ENCODE data around the gene ANKRD7.
A peak's percentile ranks its signal among the peaks of the same experiment; 100 is the strongest.

Gene ANKRD7

DNA sequence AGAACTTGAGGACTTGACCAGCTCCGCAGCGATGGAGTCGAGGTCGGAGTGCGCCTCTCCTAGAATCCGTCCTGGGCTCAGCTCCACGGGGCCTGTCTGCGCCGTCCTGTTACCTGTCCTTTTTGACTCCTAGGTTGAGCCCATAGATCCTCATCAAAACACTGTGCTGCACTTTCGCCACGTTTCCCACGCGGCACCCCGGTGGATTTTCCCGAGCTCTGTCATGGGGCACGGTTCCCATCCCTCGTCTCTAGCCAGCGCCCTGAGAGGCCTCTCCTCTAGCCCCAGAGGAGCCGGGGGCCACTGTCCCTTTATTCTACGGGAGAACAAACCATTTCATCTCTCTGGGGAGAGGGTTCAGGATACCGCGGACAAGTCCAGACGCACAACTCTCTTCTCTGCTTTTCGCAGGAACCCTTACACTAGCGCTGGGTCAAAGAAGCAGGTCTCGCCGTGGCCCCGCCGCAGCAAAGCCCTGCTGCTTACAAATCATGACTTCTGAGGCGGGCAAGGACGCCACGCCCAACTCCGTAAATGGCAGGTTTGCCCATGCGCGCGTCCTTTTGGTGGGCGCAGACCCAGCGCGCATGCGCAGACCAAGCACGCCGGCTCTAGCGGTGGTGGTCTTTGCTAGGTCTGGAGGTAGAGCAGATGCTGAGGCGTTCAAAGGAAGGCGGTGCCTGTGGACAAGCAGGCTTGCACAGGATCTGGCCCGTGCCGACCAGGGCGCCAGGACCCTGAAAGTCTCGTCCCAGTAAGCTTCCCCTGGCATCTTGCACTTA is 10.3 kb upstream of the ANKRD7 start (continued):
- TF ChIP-seq ZNF792 (tag by site-specific recombination; IDR thresholded peaks at IDR 0.05) (peak; percentile 53; the same call in 1 of the 2 replicates), ZNF837 (tag by site-specific recombination; IDR thresholded peaks at IDR 0.05) (no peak), ZNF433 (tag by site-specific recombination; IDR thresholded peaks at IDR 0.05; ENCODE audit: low read depth) (no peak), OVOL3 (tag by site-specific recombination; IDR thresholded peaks at IDR 0.05) (no peak), ZNF221 (tag by site-specific recombination; IDR thresholded peaks at IDR 0.05; ENCODE audit: borderline replicate concordance) (no peak), ZNF391 (tag by site-specific recombination; IDR thresholded peaks at IDR 0.05; ENCODE audit: borderline replicate concordance, low read depth) (no peak), KLF10 (tag by site-specific recombination; IDR thresholded peaks at IDR 0.05) (no peak), KLF7 (tag by site-specific recombination; IDR thresholded peaks at IDR 0.05; ENCODE audit: borderline replicate concordance) (peak; percentile 14; the same call in 1 of the 2 replicates), ZNF121 (tag by site-specific recombination; IDR thresholded peaks at IDR 0.05) (no peak), ZNF785 (tag by site-specific recombination; IDR thresholded peaks at IDR 0.05) (no peak), ZNF571 (tag by site-specific recombination; IDR thresholded peaks at IDR 0.05) (no peak), ZNF366 (tag by site-specific recombination; conservative IDR thresholded peaks at IDR 0.05) (no peak), ZNF274 (IDR thresholded peaks at IDR 0.05; ENCODE audit: low read length) (no peak), ZNF274 (tag by site-specific recombination; IDR thresholded peaks at IDR 0.05; ENCODE audit: borderline replicate concordance) (no peak), KLF8 (tag by site-specific recombination; IDR thresholded peaks at IDR 0.05) (peak; percentile 38; the same call in 1 of the 2 replicates), ZFP41 (tag by site-specific recombination; IDR thresholded peaks at IDR 0.05; ENCODE audit: borderline replicate concordance) (no peak), ZBTB8A (tag by site-specific recombination; IDR thresholded peaks at IDR 0.05) (peak; percentile 64), ZNF549 (tag by site-specific recombination; IDR thresholded peaks at IDR 0.05) (no peak), OSR2 (tag by site-specific recombination; IDR thresholded peaks at IDR 0.05) (no peak), ZNF426 (tag by site-specific recombination; IDR thresholded peaks at IDR 0.05) (no peak), GLIS2 (tag by site-specific recombination; IDR thresholded peaks at IDR 0.05) (no peak), ZNF112 (tag by site-specific recombination; IDR thresholded peaks at IDR 0.05) (no peak)
- TF ChIP-seq, protein P1, sequence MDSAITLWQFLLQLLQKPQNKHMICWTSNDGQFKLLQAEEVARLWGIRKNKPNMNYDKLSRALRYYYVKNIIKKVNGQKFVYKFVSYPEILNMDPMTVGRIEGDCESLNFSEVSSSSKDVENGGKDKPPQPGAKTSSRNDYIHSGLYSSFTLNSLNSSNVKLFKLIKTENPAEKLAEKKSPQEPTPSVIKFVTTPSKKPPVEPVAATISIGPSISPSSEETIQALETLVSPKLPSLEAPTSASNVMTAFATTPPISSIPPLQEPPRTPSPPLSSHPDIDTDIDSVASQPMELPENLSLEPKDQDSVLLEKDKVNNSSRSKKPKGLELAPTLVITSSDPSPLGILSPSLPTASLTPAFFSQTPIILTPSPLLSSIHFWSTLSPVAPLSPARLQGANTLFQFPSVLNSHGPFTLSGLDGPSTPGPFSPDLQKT (IDR thresholded peaks at IDR 0.05; ENCODE audit: borderline replicate concordance, low read depth, low read length), result no peak
- TF ChIP-seq, protein P2, sequence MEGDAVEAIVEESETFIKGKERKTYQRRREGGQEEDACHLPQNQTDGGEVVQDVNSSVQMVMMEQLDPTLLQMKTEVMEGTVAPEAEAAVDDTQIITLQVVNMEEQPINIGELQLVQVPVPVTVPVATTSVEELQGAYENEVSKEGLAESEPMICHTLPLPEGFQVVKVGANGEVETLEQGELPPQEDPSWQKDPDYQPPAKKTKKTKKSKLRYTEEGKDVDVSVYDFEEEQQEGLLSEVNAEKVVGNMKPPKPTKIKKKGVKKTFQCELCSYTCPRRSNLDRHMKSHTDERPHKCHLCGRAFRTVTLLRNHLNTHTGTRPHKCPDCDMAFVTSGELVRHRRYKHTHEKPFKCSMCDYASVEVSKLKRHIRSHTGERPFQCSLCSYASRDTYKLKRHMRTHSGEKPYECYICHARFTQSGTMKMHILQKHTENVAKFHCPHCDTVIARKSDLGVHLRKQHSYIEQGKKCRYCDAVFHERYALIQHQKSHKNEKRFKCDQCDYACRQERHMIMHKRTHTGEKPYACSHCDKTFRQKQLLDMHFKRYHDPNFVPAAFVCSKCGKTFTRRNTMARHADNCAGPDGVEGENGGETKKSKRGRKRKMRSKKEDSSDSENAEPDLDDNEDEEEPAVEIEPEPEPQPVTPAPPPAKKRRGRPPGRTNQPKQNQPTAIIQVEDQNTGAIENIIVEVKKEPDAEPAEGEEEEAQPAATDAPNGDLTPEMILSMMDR (tag by site-specific recombination; IDR thresholded peaks at IDR 0.05), result no peak
- TF ChIP-seq, protein P3, sequence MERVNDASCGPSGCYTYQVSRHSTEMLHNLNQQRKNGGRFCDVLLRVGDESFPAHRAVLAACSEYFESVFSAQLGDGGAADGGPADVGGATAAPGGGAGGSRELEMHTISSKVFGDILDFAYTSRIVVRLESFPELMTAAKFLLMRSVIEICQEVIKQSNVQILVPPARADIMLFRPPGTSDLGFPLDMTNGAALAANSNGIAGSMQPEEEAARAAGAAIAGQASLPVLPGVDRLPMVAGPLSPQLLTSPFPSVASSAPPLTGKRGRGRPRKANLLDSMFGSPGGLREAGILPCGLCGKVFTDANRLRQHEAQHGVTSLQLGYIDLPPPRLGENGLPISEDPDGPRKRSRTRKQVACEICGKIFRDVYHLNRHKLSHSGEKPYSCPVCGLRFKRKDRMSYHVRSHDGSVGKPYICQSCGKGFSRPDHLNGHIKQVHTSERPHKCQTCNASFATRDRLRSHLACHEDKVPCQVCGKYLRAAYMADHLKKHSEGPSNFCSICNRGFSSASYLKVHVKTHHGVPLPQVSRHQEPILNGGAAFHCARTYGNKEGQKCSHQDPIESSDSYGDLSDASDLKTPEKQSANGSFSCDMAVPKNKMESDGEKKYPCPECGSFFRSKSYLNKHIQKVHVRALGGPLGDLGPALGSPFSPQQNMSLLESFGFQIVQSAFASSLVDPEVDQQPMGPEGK (tag by site-specific recombination; IDR thresholded peaks at IDR 0.05), result peak; percentile 51
- TF ChIP-seq, protein P4, sequence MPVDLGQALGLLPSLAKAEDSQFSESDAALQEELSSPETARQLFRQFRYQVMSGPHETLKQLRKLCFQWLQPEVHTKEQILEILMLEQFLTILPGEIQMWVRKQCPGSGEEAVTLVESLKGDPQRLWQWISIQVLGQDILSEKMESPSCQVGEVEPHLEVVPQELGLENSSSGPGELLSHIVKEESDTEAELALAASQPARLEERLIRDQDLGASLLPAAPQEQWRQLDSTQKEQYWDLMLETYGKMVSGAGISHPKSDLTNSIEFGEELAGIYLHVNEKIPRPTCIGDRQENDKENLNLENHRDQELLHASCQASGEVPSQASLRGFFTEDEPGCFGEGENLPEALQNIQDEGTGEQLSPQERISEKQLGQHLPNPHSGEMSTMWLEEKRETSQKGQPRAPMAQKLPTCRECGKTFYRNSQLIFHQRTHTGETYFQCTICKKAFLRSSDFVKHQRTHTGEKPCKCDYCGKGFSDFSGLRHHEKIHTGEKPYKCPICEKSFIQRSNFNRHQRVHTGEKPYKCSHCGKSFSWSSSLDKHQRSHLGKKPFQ (tag by site-specific recombination; IDR thresholded peaks at IDR 0.05), result no peak
- TF ChIP-seq, protein P5, sequence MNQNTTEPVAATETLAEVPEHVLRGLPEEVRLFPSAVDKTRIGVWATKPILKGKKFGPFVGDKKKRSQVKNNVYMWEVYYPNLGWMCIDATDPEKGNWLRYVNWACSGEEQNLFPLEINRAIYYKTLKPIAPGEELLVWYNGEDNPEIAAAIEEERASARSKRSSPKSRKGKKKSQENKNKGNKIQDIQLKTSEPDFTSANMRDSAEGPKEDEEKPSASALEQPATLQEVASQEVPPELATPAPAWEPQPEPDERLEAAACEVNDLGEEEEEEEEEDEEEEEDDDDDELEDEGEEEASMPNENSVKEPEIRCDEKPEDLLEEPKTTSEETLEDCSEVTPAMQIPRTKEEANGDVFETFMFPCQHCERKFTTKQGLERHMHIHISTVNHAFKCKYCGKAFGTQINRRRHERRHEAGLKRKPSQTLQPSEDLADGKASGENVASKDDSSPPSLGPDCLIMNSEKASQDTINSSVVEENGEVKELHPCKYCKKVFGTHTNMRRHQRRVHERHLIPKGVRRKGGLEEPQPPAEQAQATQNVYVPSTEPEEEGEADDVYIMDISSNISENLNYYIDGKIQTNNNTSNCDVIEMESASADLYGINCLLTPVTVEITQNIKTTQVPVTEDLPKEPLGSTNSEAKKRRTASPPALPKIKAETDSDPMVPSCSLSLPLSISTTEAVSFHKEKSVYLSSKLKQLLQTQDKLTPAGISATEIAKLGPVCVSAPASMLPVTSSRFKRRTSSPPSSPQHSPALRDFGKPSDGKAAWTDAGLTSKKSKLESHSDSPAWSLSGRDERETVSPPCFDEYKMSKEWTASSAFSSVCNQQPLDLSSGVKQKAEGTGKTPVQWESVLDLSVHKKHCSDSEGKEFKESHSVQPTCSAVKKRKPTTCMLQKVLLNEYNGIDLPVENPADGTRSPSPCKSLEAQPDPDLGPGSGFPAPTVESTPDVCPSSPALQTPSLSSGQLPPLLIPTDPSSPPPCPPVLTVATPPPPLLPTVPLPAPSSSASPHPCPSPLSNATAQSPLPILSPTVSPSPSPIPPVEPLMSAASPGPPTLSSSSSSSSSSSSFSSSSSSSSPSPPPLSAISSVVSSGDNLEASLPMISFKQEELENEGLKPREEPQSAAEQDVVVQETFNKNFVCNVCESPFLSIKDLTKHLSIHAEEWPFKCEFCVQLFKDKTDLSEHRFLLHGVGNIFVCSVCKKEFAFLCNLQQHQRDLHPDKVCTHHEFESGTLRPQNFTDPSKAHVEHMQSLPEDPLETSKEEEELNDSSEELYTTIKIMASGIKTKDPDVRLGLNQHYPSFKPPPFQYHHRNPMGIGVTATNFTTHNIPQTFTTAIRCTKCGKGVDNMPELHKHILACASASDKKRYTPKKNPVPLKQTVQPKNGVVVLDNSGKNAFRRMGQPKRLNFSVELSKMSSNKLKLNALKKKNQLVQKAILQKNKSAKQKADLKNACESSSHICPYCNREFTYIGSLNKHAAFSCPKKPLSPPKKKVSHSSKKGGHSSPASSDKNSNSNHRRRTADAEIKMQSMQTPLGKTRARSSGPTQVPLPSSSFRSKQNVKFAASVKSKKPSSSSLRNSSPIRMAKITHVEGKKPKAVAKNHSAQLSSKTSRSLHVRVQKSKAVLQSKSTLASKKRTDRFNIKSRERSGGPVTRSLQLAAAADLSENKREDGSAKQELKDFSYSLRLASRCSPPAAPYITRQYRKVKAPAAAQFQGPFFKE (tag by site-specific recombination; IDR thresholded peaks at IDR 0.05; ENCODE audit: borderline replicate concordance), result no peak
